K562 (cell line): ENCODE measurements around the gene SYT3. TPM values are rescaled to one million over a fixed set of nuclear protein-coding genes. Genes with fewer than 3 reads are reported as not detected.

Source experiments
- ASH1L ChIP-seq: fragments of 450-650 bp; IDR thresholded peaks from 2 replicates; pipeline ENCODE4 v1.6.1; 2018; ENCODE audit warnings: borderline replicate concordance, mild to moderate bottlenecking, low read depth; ENCODE audit not compliant: partially characterized antibody
- ATF1 ChIP-seq, 2 experiments: fragments of 450-650 bp in 1 of 2; IDR thresholded peaks; 2 replicates each; pipeline ENCODE4 v1.6.1; 2016; ENCODE audit warnings: missing compliant biosample characterization in 1 of 2, missing genetic modification characterization in 1 of 2
- ATF7 ChIP-seq: fragments of 450-650 bp; IDR thresholded peaks from 2 replicates; pipeline ENCODE4 v1.7.1; 2014; ENCODE audit warnings: mild to moderate bottlenecking, moderate library complexity
- DIDO1 ChIP-seq: fragments of 450-650 bp; IDR thresholded peaks from 2 replicates; pipeline ENCODE4 v1.6.1; 2016; ENCODE audit warnings: low read depth, missing biosample characterization, missing genetic modification characterization
- HDAC8 ChIP-seq: fragments of 450-650 bp; IDR thresholded peaks from 2 replicates; pipeline ENCODE4 v1.6.1; 2016; ENCODE audit warnings: mild to moderate bottlenecking, missing genetic modification characterization, moderate library complexity, missing compliant biosample characterization
- NFXL1 ChIP-seq: fragments of 450-650 bp; formaldehyde crosslinking; IDR thresholded peaks from 2 replicates; pipeline ENCODE4 v1.4.0; 2021; ENCODE audit warnings: mild to moderate bottlenecking
- PHF20 ChIP-seq: fragments of 450-650 bp; IDR thresholded peaks from 2 replicates; pipeline ENCODE4 v1.6.1; 2018; ENCODE audit not compliant: partially characterized antibody
- PHF8 ChIP-seq: fragments of 200-600 bp; sonication (generic); IDR thresholded peaks from 2 replicates; pipeline ENCODE4 v1.6.1; 2012; ENCODE audit warnings: mixed run types, mild to moderate bottlenecking, inconsistent platforms, low read length, moderate library complexity, borderline replicate concordance
- polyA plus RNA-seq, 8 experiments: library from polyadenylated mRNA; depleted of rRNA in 4 of 8; stranded (reverse) in 5 of 8; unstranded in 3 of 8; fragments of >200 nt; fragmentation: Nextera tagmentation in 2 of 8; fragmentation: Illumina TruSeq in 1 of 8; extraction: Ambion mirVana in 2 of 8; extraction: Trizol in 1 of 8; gene quantifications; 2 replicates each; pipeline versions ENCODE4 v1.2.1 to v1.2.3, GENCODE V29; 2011 to 2014; ENCODE audit warnings: inconsistent platforms in 1 of 8, missing spikeins in 1 of 8
- total RNA-seq, 7 experiments: library from RNA; depleted of rRNA in 6 of 7; stranded (reverse); fragments of >200 nt in 6 of 7; fragmentation: Illumina TruSeq in 2 of 7; extraction: Trizol in 2 of 7; gene quantifications; 2 replicates each; pipeline versions ENCODE4 v1.2.1 to v1.2.3, GENCODE V29; 2011 to 2021; ENCODE audit warnings: low replicate concordance in 1 of 7
- TF ChIP-seq, protein P1 (sequence below), 2 experiments: fragments of 450-650 bp in 1 of 2; sonication (generic) in 1 of 2; formaldehyde crosslinking in 1 of 2; IDR thresholded peaks; 2 replicates each; pipeline versions ENCODE4 v1.7.1 to v1.9.0; 2016 to 2022; ENCODE audit warnings: inconsistent platforms in 1 of 2, mild to moderate bottlenecking in 1 of 2, missing genetic modification reagents in 1 of 2

The SYT3 gene
- total and polyA plus RNA-seq, 9 of the 15 experiments (the other 6 are each of a cell fraction or from before 2014, with no cell fraction given): 0.36 to 2.0 (median 0.54) TPM; not detected in 2

DNA sequence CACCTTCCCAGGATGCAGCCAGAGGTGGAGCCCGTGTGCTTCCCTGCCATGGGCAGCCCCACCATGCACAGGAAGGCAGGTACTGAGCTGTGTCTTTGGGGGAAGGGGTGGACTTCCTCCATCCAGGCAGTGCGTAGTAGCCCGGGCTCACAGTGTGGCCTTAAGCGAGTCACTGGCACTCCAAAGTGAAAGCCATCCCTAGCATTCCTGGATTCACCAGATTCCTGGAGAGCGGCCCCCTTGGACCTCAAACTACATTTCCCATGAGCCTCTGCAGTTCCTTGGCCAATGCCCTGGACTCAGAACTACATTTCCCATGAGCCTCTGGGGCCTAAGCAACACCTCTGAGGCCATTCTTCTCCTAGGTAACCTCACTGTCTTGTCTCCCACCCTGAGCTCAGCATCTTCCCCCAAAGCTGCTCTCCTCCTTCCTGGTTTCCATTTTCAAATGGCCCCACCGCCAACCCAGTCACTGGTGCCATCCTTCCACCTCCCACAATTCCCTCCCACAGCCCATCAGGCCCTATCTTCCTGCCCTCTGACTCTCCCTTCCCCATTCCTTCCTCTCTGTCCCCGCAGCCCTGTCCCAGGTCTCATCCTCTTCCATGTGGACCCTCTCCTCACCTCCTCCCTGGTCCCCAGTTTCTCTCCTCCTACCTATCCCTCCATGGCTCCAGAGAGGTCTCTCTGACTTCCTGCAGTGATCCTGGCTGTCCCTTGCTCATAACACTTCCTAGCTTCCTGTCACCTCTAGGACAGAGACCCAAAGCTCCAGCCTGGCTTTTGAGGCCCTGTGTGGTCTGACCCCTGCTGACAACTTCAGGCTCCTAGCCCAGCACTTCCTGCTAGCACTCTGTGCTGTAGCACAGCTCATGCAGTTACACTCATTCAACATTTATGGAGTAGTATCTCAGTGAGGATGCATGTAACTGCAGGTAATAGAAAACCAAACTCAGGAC is 10.0 kb upstream of the SYT3 start, which contains the start of gene C19orf81 (continued):
- TF ChIP-seq NFXL1 (CRISPR knock-in tag) (no peak), ATF7 (peak; percentile 23; the same call in 1 of the 2 replicates), HDAC8 (tag) (peak; percentile 28; the same call in 1 of the 2 replicates), PHF8 (peak; percentile 34; the same call in 1 of the 2 replicates), DIDO1 (tag) (peak; percentile 70; the same call in 1 of the 2 replicates), ATF1 (CRISPR knock-in tag; IDR thresholded peaks at IDR 0.05) (no peak), ATF1 (tag; IDR thresholded peaks at IDR 0.05) (peak; percentile 31; the same call in 1 of the 2 replicates), ASH1L (peak; percentile 62), PHF20 (peak; percentile 50)
- TF ChIP-seq, protein P1, sequence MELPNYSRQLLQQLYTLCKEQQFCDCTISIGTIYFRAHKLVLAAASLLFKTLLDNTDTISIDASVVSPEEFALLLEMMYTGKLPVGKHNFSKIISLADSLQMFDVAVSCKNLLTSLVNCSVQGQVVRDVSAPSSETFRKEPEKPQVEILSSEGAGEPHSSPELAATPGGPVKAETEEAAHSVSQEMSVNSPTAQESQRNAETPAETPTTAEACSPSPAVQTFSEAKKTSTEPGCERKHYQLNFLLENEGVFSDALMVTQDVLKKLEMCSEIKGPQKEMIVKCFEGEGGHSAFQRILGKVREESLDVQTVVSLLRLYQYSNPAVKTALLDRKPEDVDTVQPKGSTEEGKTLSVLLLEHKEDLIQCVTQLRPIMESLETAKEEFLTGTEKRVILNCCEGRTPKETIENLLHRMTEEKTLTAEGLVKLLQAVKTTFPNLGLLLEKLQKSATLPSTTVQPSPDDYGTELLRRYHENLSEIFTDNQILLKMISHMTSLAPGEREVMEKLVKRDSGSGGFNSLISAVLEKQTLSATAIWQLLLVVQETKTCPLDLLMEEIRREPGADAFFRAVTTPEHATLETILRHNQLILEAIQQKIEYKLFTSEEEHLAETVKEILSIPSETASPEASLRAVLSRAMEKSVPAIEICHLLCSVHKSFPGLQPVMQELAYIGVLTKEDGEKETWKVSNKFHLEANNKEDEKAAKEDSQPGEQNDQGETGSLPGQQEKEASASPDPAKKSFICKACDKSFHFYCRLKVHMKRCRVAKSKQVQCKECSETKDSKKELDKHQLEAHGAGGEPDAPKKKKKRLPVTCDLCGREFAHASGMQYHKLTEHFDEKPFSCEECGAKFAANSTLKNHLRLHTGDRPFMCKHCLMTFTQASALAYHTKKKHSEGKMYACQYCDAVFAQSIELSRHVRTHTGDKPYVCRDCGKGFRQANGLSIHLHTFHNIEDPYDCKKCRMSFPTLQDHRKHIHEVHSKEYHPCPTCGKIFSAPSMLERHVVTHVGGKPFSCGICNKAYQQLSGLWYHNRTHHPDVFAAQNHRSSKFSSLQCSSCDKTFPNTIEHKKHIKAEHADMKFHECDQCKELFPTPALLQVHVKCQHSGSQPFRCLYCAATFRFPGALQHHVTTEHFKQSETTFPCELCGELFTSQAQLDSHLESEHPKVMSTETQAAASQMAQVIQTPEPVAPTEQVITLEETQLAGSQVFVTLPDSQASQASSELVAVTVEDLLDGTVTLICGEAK (IDR thresholded peaks at IDR 0.05): peak; percentile 74
- TF ChIP-seq, protein P1 (CRISPR knock-in tag; IDR thresholded peaks at IDR 0.05): no peak
